Left ventricle myocardium superior (tissue), 1 donor: ENCODE measurements around the gene ST6GALNAC3. TPM values are rescaled to one million over a fixed set of nuclear protein-coding genes. Genes with fewer than 3 reads are reported as not detected.
"Not testable (repeated sequence)": the region's sequence is repeated elsewhere in the genome, so short reads cannot be mapped to it uniquely, and the experiment has no call there.

Experiments
- ATAC-seq: fragments of 200-7000 bp; cut with Tn5 transposase; one replicate; pipeline ENCODE4 v1.9.1; 2020; ENCODE audit warnings: mild to moderate bottlenecking, moderate library complexity
- DNase-seq: peaks from one replicate; pipeline ENCODE4 v3.0.0-alpha.2; 2020
- intact Hi-C: fragments of 100-400 bp; cut with micrococcal nuclease; formaldehyde crosslinking; loops from one replicate; pipeline ENCODE4 v1.11.0; 2022
- total RNA-seq: library from RNA; stranded (reverse); fragmentation: NEBNext Ultra II Directional; extraction: Animal tissue kit (Norgen Biotek cat#: 25700); gene quantifications from one replicate; pipeline ENCODE4 v1.2.1, GENCODE V29; 2021
- donor health status: DM: no; HTN: yes; CAD: no; lungs with severe emphysema.

The ST6GALNAC3 gene
- total RNA-seq, 1 donor from 2014 or later, result 5.9 TPM

DNA sequence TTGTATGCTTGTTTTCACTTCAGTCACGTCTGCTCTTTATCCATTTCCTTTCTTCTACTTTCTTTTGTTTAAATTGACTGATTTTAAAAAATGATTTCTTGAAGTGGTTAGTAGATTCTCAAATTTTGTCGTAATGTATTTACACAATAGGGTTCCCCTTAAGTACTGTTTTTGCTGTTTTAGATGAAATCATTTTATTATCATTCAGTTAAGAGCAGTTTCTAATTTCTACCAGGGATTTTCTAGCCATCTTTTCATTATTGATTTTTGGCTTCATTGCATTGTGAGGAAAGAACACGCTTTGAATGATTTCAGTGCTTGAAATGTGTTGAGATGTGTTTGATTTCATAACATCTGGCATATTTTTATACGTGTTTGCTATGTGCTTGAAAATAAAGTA, 27.0 kb downstream of the ST6GALNAC3 start:
- intact Hi-C loops, result no loop called here
- ATAC-seq, result no peak
- DNase-seq, result no peak

DNA sequence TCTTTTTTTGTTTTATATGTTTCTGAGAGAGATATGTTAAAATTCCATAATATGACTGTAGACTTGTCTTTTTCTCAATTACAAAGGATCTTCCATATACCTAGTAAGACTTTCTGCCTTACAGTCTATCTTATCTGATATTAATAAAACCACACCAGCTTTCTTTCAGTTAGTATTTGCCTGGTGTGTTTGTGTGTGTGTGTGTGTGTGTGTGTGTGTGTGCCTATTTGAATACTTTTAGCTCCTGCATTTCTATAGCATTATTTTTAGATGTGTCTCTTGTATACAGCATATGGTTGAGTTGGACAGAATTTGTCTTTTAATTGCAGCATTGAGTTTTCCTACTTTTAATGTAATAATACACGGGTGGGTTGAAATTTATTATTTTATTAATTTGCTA, 27.5 kb downstream of the ST6GALNAC3 start:
- DNase-seq, result no peak
- intact Hi-C loops, result no loop called here
- ATAC-seq, result no peak

DNA sequence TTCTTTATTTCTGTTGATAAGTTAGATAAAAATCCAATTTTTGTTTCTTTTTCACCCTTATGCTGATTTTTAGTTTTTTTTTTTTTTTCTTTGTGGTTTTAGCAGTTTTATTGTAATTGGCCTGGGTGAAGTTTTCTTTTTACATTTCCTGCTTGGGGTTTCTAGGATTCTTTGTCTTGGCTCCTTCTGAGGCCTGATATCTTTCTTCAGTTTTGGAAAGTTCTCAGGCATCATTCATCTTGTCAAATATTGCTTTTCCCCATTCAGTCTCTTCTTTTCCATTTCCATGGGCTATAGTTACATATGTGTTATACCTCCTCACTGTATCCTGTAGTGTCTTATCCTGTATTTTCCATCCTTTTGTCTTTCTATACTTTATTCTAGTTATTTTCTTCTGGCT, 28.5 kb downstream of the ST6GALNAC3 start:
- ATAC-seq (no peak), DNase-seq (no peak)
- intact Hi-C loops, result no loop called here

DNA sequence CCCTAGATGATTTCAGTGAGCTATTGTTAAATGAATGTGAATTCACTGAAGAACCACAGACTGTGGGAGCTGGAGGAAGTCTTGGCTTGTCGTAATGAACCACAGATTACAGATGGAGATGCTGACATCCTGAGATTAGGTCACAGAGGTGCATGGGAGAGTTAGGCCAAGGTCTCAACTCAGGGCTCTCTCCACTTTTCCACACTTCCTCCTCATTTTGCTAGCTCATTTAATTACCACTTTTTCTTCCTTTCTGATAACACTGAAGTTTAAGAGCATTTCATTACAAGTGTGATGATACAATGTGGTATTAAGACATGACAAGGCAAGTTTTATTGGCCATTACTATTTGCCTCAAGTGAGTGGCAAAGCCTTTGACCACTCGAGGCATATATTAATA, 30.8 kb downstream of the ST6GALNAC3 start:
- ATAC-seq (no peak), DNase-seq (no peak)
- intact Hi-C loops, result no loop called here

DNA sequence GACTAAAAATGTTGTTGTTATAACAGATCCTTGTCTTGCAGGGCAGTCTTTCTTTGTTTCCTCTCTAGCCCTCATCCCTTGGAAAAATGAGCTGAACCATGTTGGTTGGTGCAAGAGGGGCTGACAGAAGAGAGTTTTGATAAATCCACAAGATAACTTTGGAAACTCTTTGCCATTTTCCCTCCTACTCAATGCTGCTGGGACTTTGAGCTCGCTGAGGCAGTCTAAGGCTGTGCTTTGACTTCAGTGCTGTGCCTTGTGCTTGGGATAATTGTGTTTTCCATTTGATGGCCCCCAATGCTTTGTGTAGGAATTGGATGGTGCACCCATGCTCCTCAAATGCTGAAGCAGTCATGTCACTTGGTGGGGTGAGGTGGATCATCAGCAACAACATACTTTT, 31.7 kb downstream of the ST6GALNAC3 start:
- no peak for ATAC-seq
- intact Hi-C loops, result no loop called here
- DNase-seq, result no peak

DNA sequence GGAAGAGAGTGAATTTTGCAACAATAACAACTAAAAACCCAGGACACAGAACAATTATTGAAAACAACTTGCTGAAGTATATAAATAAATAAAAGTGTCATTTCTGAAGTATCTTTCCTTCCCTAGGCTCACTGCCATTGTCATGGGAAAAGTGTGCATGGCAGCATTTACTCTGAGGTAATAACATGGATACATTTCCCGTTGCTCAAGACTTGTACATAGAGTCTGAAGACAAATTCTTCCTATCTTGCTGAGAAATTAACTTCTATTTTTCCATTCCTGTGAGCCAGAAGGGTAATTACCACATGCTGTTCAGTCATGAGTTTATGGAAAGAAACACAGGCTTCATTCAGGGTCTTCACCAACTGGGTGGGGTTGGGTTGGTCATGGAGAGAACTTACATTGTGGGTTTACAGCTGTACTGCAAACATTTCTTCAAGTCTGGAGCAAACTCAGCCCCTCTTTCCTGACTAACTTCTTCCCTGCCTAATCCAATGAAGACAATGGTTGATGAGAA, 32.2 kb downstream of the ST6GALNAC3 start:
- no peak for ATAC-seq
- intact Hi-C loops, result no loop called here
- DNase-seq, result no peak

DNA sequence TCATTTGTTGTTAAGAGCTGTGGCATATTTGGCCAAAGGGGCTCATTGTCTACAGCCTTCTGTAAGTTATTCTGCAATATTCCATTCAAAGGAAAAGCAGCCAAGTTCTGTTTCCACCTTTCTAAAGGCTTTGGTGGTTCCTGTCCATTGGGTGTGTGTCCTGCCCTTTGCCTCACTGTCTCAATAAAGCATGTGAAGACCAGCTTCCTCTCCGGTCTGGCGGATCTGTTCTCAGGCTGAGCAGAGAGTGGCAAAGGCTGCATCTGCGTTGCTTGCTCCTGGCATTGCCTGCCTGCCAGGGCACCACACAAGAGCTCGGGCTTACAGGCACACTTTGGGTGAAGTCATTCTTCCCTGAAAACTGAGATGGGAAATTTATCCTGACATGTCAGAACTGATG, 34.9 kb downstream of the ST6GALNAC3 start:
- intact Hi-C loops, result no loop called here
- ATAC-seq (no peak), DNase-seq (no peak)

DNA sequence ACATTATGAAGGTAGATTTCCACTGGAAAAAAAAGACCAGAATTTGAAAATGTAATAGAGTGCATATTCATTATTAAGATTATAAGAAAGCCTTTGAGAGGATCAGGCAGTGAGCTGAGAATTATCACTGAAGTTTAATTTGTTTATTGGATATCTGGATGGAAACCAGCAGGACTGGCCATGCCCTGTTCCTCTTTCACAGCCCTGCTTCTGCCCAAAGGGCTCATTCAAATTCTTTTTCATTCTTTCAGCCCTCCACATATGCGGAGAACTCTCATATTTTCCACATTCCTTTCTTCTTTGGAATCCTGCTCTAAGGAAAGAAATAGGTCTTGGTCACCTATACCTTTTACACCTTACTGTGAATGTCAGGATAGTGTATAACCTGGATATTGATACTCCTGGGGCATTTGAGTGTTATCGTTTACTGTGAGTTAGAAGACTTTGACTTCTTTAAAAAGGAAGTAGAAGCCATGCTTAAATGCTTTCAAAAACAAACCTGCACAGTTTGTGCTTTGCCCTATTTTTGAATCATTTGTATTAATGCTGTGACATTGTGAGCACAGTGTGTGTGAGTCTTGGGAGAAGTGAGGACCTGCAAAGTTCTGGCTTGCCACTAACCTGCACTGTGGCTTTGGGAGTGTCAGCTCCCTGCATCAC, 35.5 kb downstream of the ST6GALNAC3 start:
- ATAC-seq (no peak), DNase-seq (no peak)
- intact Hi-C loops, result no loop called here

DNA sequence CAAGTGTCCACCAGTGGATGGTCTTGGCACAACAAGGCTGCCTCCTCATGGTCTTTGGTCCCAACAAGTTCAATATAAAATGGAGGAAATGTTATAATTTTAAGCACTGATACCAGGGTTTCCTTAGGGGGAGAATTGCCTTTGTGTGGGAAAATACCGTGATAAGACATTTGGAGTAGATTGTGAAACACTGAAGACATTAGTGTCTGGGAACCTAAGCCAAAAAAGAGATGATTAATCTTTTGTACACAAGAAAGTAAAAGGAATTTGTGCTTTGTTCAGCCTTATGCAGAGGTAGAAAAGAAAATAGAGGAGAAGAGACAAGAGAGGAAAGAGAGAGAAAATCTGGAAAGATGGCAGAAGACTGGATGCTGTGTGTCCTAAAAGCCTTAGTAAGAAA, 36.1 kb downstream of the ST6GALNAC3 start:
- intact Hi-C loops, result no loop called here
- ATAC-seq (no peak), DNase-seq (no peak)

DNA sequence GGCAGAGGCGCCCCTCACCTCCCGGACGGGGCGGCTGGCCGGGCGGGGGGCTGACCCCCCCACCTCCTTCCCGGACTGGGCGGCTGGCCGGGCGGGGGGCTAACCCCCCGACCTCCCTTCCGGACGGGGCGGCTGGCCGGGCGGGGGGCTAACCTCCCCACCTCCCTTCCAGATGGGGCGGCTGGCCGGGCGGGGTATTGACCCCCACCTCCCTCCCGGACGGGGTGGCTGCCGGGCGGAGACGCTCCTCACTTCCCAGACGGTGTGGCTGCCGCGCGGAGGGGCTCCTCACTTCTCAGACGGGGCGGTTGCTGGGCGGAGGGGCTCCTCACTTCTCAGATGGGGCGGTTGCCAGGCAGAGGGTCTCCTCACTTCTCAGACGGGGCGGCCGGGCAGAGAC, 37.8 kb downstream of the ST6GALNAC3 start:
- ATAC-seq, intact Hi-C loops, DNase-seq: not testable (repeated sequence)

DNA sequence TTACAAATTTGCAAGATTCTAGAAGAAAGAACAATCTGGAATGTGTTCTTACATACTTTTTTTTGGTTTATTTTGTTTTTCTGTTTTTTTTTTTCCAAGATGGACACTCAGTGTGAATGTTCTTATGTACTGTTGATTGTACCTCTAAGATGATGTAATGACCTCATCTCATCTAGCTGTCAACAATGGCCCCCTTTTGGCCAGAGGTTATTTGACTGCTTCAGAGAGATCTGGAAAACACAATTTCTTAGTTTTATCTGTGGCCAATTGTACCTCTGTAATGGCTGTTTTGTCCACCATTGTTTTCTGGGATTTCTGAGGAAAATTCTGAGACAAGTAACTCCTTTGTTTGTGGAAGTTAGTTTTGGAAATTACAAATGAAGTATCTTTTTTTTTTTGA, 38.9 kb downstream of the ST6GALNAC3 start:
- ATAC-seq (no peak), DNase-seq (no peak)
- intact Hi-C loops, result no loop called here

DNA sequence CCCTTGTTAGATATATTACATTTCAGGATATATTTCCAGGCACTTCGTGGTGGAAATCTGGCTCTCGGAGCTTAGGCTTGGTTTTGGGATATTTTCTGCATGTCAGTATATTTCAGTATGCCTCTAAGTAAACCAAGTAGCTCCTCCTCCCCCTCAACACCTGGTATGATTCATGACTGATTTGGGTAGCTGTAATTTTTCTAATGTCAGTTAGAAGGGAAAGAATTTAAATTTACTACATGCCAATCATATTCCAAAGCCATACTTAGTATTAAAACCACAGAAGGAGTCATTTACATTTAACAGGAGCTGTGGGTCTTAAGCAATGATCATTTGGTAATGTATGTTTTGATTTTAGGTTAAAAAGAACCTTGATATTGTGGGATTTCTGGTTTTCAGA, 40.6 kb downstream of the ST6GALNAC3 start:
- DNase-seq (no peak), ATAC-seq (no peak)
- intact Hi-C loops, result no loop called here

DNA sequence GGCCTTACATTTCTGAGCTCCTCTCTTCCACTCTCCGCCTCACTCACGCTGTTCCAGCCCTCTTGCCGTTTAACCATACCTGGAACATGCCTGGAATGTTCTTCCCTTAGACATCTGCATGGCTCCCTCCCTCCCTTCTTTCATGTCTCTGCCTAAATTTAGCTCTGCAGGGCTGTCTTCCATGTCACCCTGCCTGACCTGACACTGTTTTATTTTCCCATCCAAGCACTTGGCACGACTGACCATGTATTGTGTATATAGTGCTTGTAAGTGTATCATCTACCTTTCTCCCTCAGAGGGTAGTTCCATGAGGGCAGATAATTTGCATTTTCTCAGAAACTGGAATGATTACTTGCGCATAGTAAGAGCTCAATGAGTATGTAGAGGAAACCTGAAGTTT, 47.3 kb downstream of the ST6GALNAC3 start:
- peak; percentile 99 for ATAC-seq
- no peak for DNase-seq
- intact Hi-C loops, result no loop called here

DNA sequence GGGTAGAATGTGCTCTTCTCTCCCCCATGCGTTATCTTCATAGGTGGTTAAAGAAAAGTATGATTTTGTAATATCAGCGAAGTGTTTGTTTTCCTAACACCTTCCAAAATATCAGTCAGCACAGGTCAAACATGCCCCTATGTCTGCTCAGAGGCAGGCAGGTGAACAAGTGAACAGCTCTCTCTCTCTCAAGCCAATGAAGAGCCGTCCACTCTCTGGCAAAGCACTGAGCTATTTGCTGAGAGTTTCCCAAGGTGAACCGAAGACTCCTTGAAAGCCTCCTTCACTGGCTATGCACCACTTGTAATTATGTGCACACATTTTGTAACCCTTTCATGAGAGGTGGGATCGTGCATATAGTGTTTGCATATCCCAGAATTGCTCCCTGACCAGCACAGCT, 47.7 kb downstream of the ST6GALNAC3 start:
- ATAC-seq (no peak), DNase-seq (no peak)
- intact Hi-C loops, result no loop called here

DNA sequence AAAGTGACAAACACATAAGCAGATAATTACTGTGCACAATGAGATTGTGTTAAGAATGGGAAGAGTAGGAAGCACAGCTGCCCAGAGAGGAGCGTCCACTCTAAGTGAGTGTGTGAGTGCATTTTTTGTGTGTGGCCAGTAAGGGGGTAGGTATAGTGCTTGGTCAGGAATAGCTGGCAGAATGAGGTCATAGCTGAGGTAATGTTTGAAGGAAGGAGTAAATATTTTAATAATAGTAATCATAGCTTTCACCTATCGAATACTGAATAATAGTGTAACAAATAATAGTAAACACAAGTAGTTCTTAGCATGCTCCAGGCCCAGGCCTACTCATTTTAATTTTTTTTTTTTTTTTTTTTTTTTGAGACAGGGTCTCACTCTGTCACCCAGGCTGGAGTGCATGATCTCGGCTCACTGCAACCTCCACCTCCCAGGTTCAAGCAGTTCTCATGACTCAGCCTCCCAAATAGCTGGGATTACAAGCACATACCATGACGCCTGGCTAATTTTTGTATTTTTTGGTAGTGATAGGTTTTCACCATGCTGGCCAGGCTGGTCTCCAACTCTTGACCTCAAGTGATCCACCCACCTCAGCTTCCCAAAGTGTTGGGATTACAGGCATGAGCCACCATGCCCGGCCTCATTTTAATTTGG, 49.0 kb downstream of the ST6GALNAC3 start:
- DNase-seq, intact Hi-C loops, ATAC-seq: not testable (repeated sequence)

DNA sequence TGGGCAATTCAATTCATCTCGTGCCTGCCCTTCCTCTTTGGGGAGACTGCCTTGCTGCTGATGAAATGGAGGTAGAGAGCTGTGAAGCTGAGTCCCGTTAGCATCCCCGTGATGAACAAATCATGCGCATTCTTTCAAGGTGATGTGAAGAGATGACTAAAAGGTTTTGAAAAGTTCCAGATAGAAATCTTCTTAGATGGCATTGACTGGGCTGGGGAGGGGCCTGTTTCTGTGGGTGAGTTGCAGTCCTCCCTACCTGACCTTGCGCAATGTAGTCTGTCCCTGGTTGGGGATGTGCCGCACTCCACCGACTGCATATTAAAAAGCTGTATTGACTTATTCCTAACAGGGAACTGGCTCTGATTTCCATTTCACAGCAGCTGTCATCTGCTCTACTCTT, 49.6 kb downstream of the ST6GALNAC3 start:
- ATAC-seq, result no peak

DNA sequence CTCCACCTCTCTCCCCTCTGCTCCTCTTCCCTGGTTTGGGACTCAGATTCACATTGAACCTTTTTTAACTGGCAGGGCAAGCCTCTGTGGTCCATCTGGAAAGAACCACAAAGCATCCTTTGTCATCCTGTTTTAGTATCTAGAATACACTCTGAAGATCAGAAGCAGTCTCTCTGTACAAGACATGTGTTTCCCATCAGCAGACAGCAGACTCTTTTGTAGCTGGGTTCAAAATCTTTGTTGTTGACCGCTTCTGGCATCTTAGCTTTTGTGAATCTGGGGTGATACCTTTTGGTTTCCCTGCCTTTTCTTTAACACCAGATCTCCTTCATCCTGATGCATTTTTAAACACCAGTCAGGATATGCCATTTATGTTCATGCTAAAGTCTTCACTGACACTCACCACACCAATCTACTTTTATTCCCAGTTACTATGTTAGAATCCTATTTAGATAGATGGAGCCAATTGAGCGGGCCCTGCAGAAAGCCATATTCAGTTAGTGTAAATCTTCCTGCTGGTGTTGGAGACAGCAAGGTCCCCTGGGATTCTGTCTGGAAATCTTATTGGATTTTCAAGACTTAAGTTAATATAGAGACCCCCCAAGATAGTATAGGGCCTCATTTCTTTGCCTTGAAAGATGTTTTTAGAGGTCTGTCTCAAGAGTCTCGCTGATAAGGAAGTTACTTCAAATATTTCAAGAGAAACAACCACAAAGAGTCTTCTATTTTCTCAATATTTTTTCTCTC, 51.1 kb downstream of the ST6GALNAC3 start:
- no peak for DNase-seq
- ATAC-seq, result no peak
- intact Hi-C loops, result no loop called here

More for the DNA sequence above, 49.6 kb downstream of the ST6GALNAC3 start:
- intact Hi-C loops, result no loop called here
- DNase-seq, result no peak

DNA sequence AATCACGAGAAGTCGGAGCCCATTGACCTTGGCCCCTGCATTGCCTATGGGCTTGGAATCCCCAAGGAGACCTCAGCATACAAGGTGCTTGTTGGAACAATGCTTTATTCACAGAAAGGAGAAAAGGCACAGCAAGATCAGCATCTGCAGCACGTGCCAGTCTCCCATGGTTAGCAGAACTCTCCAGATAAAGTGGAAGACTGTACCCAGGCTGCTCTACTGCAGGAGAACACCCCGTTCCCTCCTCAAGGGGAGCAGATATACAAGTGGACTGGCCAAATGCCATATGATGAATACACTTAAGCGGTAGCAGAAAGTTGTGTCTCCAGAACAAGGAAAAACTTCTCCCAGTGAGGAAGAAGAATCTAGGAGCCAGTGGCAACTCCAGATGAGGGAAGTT, 53.5 kb downstream of the ST6GALNAC3 start:
- DNase-seq (no peak), ATAC-seq (no peak)
- intact Hi-C loops, result no loop called here

DNA sequence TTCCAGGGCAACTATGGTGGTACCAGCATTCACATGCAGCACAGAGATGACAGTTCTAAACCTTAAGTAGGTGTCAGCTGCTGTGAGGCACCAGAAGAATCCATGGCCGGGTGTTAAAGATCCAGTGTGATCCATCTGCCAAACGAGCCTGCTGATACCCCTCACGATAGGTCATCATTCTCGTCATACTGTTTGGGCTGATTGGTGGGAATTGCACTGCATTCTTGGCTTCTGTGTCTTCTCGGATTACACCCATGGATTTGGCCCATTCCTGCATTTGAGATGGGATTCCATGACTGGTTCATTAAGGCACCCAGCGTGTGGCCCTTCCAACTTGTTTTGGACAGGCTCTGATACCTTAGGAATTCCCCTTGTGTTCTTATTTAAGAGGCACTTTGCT, 55.2 kb downstream of the ST6GALNAC3 start:
- DNase-seq (no peak), ATAC-seq (no peak)
- intact Hi-C loops, result no loop called here

DNA sequence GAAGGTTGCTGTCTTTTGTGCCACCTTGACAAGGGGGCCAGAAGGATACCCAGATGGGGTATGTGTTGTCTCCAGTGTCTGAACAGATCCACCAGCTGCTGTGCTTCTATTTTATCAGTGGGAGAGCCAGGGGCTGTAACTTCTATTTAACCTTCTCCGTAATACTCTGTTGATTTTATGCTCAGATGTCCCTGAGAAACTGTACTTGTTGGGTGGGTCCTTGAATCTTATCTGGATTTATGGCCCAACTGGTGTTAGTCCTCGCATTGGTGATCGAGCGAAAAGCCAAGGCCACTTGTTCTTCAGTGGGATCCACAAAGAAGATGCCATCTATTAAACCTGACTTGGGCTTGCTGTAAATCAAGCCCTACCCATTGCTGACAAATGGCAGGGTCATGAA, 56.4 kb downstream of the ST6GALNAC3 start:
- ATAC-seq, result no peak
- intact Hi-C loops, result no loop called here
- DNase-seq, result no peak
